22Rv1 (cell line): ENCODE results near the gene TMLHE.
"Not testable (repeated sequence)": the region's sequence is repeated elsewhere in the genome, so short reads cannot be mapped to it uniquely, and the experiment has no call there.

ENCODE experiments used
- H3K27ac ChIP-seq: fragments of 450-650 bp; 2 replicates; pipeline ENCODE4 v1.5.1; 2017
- CTCF ChIP-seq: fragments of 450-650 bp; IDR thresholded peaks from 2 replicates; pipeline ENCODE4 v1.5.1; 2017; ENCODE audit warnings: mild to moderate bottlenecking
- ZFX ChIP-seq: fragments of 450-650 bp; IDR thresholded peaks from 2 replicates; pipeline ENCODE4 v1.6.1; 2017; ENCODE audit warnings: antibody characterized with exemption, borderline replicate concordance

Gene TMLHE, protein sequence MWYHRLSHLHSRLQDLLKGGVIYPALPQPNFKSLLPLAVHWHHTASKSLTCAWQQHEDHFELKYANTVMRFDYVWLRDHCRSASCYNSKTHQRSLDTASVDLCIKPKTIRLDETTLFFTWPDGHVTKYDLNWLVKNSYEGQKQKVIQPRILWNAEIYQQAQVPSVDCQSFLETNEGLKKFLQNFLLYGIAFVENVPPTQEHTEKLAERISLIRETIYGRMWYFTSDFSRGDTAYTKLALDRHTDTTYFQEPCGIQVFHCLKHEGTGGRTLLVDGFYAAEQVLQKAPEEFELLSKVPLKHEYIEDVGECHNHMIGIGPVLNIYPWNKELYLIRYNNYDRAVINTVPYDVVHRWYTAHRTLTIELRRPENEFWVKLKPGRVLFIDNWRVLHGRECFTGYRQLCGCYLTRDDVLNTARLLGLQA

DNA sequence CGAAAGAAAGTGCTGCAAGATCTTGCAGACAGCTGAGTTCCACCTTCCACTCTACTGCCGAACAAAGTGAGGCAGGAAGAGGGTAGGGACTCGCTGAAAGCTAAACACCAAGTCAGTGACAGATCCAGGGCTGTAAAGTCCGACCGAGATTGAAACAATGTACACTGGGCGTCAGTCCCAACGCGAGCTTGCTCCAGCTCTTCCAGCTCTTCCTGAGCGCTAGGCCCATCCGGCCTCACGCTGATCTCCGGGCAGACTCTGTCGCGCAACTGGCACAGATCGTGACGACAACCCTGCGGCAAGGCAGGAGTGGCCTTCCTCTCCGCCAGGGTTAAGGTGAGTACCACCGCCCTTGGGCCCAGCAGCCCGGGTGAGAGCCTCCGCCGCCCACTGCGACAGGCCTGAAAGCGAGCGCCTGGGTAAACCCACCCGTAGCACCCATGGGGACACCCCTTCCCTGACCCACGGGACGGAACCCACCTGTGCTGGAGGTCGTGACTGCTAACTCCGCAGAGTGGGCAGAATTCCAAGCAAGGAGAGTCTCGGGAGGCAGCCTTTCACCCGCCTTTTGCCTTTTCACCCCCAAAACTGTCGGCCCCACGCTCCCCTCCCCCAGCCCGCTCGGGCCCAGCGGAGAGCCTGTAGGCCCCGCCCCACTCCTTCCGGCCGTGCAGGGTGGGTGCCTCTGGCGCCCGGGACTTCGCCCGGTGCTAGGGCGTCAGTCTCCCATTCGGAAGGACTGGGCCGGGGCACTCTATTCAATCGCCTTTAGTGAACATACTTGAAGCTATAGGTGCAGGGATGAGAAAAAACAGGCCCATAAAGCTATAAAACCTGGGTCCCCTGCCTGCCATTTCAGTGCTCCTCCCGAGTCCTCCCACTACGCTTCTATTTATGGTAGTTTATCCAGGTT, at the start of gene TMLHE, which contains the start of gene SPRY3:
Gene TMLHE (minus strand): TSS at position 641 of the 913 bp plus-strand sequence. CDS start 67,676 bp downstream, outside the sequence.
Gene SPRY3 (plus strand): TSS at position 275 of the 913 bp plus-strand sequence.
- no peak for TF ChIP-seq CTCF
- TF ChIP-seq ZFX, result no peak

DNA sequence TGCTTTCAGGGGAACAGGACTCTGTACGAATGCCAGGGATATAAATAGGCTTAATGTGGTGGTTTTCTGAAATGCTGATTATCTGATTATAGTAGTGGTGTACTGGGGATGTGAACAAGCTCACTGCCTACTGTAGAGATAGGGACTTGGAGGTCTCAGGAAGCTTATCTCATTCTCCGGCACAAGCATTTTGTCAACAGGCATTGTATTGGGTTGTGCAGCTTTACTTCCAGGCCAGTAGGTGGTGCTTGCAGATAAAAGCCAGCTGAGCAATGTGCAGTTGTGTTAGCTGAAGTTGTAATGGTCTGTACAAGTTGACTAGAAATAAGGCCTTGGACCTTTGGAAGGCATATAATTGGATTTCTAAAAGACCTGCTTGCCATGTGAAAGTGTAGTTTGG, 49.5 kb upstream of the TMLHE start:
- TF ChIP-seq CTCF (peak; percentile 38), ZFX (no peak)

More for the DNA sequence above, at the start of gene TMLHE, which contains the start of gene SPRY3:
- peak within 1 kb of the TSS; percentile 59 for H3K27ac ChIP-seq

DNA sequence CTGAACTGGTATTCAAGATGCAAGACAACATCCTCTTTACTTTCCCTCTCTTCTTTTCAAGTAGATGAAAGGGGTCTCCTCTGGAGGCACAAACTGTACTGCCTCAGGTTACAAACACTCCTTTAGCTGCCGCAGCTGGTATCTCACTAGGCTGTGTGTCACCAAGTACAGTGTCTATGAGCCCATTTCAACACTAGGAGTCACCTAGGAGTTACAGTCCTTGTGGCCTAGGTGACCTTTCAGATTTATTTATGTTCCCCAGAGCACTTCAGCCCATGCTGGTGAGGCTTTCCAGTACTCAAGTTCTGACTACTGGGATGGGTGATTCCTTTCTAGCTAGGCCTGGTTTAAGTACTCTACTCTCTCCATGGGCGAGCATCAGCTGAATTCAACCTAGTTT, 32.4 kb upstream of the TMLHE start:
- TF ChIP-seq CTCF, result no peak
- no peak for TF ChIP-seq ZFX
- no peak overlapping the region for H3K27ac ChIP-seq

More for the DNA sequence above, 49.5 kb upstream of the TMLHE start:
- H3K27ac ChIP-seq, result no peak overlapping the region

DNA sequence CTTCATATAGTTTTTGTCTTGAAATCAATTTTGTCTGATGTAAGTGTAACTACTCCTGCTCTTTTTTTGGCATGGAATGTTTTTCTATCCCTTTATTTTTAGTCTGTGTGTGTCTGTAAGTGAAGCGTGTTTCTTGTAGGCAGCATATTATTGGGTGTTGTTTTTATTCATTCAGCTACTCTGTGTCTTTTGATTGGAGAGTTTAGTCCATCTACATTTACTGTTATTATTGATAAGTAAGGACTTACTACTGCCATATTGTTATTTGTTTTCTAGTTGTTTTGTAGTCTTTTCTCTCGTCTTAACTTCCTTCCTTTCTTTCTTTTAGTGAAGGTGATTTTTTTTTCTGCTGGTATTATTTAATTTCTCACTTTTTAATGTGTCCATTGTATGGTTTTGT, 30.5 kb upstream of the TMLHE start:
- H3K27ac ChIP-seq, result no peak overlapping the region
- no peak for TF ChIP-seq CTCF
- no peak for TF ChIP-seq ZFX

DNA sequence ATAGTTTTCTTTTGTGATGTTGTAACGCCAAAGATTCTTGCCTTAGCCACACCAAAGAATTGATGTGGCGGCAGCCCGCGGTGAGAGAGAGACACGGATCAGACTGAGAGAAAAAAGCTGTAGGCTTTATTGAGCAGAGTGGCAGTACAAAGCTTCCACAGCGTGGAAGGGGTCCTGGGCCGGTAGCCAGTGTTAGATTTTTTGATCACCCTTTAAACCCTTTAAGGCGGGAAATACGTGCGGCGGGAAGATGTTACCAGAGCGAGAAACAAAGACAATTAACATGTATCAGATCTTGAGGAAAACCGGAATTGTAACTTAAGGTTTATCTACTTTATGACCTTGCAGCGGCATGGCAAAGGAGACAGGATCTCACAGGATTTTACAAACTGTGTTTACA, 28.6 kb upstream of the TMLHE start:
- not testable (repeated sequence) for H3K27ac ChIP-seq

DNA sequence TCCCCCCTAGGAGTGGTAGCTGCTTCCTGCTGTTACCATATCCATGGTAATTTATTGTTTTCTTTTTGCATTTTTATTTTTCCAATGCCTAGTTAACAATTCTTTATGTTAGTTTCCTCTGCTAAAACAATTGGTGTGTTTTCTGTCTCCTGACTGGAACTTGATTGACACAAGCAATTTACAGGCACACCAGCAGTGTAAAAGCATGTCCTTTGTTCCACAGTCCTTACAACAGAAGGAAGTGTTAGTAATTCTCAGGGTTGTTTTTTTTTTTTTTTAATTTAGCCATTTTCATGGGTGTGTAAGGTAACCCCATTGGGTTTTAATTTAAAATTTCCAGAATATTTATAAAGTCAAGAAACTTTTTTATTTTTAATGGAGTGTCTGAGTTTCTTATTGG, 25.0 kb upstream of the TMLHE start:
- TF ChIP-seq CTCF (no peak), ZFX (no peak)
- no peak overlapping the region for H3K27ac ChIP-seq

- not testable (repeated sequence) for H3K27ac ChIP-seq
Observed at GRCh38 chrX:155635019-155635418, 22.3 kb upstream of the TMLHE start.
